NK-92 (cell line): ENCODE results near the gene RTP4.
"Not testable (repeated sequence)": the region's sequence is repeated elsewhere in the genome, so short reads cannot be mapped to it uniquely, and the experiment has no call there.

Experiments used
- DNase-seq: peaks from one replicate; lab custom pipeline; 2025; ENCODE audit not compliant: unreplicated experiment; lab: John Stamatoyannopoulos, UW

RTP4 gene

GRCh38 chr3:187369089-187369447 lies 883 bp downstream of the RTP4 start:
- no peak for DNase-seq

DNA sequence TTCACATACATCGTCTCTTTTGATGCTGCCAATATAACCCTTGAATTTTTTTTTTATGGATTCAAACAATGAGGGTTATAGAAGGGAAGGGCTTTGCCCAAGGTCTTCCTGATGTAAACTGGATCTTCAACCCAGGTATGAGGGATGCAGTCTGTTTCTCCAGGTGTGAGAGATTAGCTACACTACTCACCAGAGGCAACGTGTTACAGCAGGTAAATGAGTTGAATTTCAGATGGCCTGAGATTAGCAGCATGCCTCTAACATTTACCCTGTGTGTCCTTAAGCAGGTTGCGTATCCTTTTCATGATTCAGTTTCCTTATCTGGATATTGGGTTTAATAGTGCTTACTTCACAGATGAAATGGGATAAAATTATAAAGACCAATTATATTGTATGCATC lies 1.9 kb downstream of the RTP4 start:
- DNase-seq, result no peak

GRCh38 chr3:187375581-187375980 lies 7.4 kb downstream of the RTP4 start:
- no peak for DNase-seq

DNA sequence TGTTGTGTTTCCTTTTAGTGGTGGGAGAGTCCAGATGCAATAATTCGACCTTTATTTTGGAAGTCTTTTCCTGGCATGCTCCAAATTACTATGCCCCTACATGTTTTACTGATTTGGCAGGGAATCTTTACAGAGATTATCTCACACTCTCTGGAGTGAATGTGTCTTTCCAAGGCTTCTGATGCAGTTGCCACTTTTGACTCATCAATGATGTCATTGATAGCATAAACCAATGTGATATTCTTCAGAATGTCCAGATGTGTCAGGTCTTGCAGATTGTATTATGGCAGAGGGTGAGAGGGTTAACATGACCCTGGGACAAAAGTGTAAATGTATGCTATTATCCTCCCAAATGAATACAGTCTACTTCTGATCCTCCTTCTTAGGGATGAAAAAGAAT lies 9.7 kb downstream of the RTP4 start:
- no peak for DNase-seq

DNA sequence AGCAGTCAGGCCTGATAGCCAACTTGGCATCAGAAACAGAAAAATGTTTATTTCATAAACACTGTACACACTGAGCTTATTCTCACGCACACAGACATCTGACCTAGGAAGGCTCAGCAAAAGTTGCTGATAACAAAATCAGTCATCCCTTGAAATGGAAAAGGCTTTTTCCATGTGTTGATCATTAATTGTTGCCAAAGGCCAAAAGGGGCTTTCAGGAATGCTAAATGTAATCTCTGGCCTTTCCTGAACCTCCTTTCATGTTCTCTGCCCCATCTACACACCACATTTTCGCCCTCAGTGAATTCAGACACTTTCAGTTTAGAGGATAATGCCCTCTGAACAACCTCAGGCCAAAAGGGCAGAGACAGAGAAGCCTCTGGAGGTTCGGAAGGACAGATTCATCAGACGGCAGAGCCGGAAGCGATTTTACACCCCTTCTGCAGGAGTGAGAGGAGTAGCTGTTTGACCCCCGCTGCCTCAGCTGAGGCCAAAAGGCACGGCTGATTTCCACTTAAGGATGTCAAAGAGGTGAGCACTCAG lies 14.5 kb downstream of the RTP4 start:
- no peak for DNase-seq

DNA sequence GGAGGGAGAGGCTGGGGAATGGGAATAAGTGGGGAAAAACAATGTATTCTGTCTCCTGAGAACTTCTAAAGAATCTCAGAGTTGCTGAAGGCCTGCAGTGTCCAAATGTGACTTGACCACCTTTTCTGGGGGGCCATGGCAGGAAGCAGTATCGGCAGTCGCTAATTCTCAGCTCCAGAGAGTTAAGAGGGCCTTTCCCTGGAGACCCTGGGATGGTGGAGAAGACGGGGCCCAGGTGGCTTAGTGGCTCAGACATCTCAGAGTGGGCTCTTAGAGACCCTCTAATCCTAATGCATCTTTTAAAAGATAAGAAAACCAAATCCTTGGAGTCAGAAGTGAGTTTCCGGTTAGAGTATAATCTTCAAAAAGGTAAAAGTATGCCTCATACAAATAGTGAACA lies 15.1 kb downstream of the RTP4 start:
- no peak for DNase-seq

DNA sequence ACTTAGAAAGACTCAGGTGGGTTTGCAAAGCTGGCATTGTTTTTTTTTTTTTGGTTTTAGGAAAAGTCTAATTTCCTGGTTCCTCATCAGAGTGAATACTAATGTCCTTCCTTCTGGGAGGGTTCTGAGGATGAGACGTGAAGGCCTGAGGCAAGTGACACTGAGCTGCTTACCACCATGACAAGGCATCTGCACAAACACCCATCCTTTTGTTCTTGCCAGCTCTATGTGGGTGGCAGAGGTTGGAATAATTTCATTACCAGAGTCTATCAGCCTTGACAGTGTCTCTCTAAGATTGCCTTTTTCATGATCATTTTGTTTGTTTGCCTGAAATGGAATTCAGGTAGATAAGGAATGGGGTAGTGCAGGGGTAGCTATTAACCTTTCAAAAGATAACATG lies 17.1 kb downstream of the RTP4 start:
- no peak for DNase-seq

DNA sequence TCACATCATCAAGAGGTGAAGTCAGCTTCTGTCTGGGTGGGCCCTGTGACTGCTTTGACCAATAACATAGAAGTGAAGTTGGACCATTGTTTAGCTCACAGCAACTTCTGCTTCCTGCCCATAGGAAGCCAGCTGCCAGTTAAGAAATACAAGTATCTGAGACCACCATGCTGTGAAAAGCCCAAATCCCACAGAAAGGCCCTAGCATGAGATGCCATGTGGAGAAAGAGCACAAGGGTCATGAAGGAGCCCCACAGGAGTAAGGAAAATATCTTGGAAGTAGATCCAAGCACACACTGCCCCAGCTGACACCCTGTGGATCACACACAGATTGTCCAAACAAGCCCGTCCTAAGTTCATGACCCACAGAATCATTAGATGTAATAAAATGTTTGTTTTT lies 28.5 kb downstream of the RTP4 start:
- DNase-seq, result no peak

DNA sequence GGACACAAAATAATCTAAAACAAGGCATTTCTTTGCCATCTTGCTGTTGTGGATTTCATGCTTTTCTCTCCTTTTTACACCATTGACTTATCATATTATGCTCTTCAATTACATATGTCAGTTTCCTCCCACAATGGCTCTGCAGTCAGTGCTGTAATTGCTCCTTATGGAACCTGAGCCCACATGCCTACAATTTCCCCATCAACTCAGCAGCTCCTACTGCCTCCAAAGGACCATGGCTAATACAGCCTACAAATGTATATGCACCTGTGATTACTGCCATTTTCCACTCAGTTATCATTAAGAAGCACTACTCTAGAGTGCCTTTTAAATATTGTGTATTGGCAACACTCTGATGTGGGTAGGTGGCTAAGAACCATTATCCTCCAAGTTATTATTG lies 30.8 kb downstream of the RTP4 start:
- DNase-seq, result no peak

DNA sequence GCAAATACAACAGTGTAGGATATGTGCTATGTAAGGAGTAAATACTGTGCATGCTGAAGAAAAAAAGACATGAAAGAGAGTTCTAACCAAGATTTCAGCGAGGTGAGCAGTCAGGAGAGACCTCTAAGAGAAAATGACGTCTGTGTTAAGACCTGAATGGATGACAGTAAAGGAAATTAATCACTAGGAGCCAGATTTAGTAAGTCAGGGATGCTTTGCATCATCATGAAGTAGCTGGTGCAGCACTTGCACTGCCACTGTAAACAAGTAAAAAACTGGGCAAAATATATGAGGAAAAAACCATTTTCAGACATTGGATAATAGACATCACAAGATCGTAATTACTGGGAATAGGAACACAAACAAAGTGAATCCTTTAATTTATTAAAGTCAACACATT lies 32.6 kb downstream of the RTP4 start:
- no peak for DNase-seq

DNA sequence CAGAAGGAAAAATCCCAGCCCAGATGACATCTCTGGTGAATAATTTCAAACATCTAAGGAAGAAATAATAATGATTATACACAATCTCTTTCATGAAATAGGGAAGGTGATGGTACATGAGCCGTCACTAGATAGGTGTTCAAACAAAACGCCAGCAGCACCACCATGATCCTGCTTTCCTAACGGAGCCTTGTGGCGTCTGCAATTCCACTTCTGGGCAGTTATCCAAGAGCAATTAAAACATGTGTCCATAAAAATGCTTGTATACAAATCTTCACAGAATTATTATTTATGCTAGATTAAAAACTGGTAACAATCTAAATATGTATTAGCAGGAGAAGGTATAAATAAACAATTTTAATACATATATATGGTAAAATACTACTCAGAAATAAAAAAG lies 33.7 kb downstream of the RTP4 start:
- no peak for DNase-seq

- no peak for DNase-seq
Measured at GRCh38 chr3:187403768-187404288, 35.6 kb downstream of the RTP4 start.

DNA sequence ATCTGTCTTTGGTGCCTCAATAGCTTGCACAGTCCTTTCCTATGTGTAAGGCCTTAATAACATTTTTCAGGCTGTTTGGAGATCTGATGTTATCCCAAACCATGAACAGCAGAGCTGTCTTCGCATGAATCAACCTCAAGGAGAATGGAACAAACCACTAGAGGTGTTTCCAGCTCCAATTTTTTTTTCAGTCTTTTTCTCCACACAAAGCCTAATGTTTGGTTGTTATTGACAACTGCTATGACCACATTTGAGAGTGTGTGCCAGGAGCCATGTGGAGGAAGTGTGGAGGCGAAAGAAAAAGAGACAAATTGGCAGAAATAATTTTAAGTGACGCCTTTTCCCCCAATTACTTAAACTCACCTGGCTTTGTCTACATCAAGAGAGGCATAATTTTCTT lies 38.7 kb downstream of the RTP4 start:
- DNase-seq, result no peak

- DNase-seq, result not testable (repeated sequence)
Measured at GRCh38 chr3:187411991-187412781, 44.0 kb downstream of the RTP4 start.
